ENCODE measurements around the gene PTGR2.

DNA sequence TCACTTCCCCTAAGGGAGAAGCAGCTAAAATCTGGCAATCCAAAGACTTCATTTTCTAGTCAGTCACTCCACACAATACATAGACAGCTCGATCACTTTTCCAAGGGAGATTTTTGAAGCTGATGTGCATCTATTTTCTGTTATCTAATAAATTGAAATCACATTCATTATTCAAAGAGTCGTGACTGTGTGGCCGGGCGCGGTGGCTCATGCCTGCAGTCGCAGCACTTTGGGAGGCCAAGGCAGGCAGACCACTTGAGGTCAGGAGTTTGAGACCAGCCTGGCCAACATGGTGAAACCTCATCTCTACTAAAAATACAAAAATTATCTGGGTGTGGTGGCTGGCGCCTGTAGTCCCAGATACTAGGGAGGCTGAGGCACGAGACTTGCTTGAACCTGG is 27.1 kb upstream of the PTGR2 start:
- no peak for TF ChIP-seq POLR2A (IDR thresholded peaks at IDR 0.05; ENCODE audit: low read length)
- no peak for TF ChIP-seq GATA1 (IDR thresholded peaks at IDR 0.05; ENCODE audit: low read depth, low read length)
